GM18873 (cell line): ENCODE data around the gene ISCA2.

ENCODE experiments used
- ATAC-seq: cut with Tn5 transposase; IDR thresholded peaks from one replicate; pipeline ENCODE4 v1.9.1; 2021; ENCODE audit warnings: mild to moderate bottlenecking, moderate library complexity, moderate number of reproducible peaks; ENCODE audit not compliant: unreplicated experiment, low FRiP score

ISCA2 gene

DNA sequence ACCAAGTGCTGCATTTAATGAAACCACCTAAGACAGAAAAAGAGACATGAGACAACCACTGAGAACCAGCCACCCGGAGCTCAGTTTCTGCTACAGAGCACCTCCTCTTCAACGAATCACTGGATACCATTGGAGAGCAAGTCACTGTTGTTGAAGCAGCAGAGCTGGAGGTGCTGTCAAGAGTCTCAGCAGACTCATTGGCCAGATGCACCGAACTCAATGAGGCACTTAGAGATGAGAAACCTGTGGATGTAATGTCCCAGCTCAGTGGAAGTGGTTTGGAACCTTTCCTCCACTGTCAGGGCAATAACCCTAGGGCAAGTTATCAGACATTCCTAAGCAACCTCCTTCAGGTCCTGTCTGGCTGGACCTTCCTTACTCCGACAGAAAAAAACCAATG lies 13.5 kb upstream of the ISCA2 start:
- ATAC-seq, result no peak

DNA sequence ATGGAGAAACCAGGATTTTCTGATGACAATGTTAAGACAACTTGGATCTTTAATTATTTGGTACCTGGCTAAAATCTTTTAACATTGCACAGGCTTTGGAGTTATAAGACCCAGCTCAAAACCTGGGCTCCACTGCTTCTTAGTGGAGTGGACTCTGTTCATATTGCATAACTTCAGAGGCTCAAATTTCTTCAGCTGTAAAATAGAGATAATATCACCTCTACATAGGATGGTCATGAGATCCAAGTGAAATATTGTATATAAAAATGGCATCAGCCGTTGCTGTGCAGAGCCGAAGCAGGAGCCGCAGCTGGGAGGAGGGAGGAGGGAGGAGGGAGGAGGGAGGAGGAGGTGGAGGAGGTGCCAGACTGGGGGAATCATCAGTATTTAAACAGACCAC lies 11.0 kb upstream of the ISCA2 start:
- no peak for ATAC-seq

DNA sequence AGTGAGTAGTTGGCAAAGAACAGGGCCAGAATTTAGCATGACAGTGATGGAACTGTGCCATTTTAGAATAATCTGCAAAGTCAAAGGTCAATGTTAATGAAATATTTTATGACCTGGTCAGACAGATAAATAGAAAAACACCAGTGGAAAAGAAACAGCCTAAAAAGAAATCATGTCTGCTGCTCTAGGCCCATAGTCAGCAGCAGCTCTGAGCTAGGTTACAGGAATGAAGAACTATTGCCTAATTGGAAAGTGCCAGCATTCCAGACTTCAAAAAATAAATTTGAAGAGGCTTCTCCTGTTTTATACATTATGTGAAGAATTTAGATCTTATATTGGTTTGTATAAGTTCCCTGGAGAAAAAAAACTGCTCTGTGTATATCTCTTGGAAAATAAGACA lies 10.2 kb upstream of the ISCA2 start:
- ATAC-seq, result no peak

DNA sequence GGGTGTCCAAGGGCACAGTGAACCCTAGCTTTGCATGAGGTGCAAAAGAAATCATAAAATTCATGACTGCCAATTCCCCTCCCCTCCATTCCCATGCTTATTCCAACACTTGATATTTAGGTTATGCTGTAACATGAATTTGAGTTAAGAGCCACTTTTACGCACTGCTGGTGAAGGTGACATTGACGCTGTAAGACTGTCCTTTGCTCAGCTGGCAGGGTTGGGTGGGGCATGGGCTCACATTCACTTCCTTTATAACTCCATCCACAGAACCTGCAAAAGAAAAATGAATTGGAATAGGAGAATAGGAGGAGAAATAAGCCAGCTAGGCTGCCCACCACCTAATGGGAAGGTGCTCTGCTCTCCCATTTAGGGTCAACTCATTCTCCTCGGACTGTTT lies 7.4 kb upstream of the ISCA2 start:
- no peak for ATAC-seq

DNA sequence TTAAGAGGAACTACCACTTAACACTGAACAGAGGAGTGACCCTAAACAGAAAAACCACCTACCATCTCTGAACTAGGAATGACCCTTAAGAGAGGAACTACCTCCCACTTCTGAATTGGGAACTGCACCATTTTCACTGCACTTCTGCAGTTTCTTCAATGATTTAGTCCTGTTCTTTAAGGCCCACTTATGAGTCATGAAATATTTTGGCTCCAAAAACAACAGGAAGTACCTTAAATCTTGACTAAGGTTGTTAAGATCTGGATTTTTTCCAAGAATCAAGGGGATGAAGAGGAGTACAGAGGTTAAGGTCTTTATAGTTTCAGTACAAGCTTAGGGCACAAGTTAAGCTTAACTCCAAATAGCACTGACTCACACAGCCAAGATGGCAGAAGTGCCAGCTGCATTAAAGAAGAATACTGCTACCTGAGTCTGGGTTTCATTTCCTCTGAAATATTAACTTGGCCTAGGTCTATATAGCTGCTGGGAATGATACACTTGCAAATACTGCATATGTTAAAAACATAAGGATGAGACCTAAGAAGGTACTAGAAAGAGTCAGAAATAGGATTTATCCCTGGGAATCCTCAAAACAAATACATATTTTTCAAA lies 4.7 kb upstream of the ISCA2 start:
- ATAC-seq, result no peak

DNA sequence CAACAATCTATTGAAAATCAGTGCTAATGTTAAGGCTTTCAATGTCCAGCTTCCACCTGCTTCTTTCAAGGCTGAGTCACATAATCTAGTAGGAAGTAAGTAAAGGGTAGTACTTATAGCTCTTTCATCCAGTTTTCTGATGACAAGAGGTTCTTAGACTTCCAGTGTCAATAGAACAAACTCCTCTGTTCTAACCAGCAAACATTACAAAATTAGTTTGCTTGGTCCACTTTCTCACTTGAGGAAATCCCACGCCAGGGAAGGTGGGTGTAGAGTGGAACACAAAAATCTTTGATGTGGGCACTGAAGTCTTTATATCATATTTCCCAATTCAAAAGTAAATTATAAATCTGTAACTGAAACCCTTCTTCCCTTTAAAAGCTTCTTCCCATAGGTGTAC lies 3.1 kb upstream of the ISCA2 start:
- no peak for ATAC-seq

DNA sequence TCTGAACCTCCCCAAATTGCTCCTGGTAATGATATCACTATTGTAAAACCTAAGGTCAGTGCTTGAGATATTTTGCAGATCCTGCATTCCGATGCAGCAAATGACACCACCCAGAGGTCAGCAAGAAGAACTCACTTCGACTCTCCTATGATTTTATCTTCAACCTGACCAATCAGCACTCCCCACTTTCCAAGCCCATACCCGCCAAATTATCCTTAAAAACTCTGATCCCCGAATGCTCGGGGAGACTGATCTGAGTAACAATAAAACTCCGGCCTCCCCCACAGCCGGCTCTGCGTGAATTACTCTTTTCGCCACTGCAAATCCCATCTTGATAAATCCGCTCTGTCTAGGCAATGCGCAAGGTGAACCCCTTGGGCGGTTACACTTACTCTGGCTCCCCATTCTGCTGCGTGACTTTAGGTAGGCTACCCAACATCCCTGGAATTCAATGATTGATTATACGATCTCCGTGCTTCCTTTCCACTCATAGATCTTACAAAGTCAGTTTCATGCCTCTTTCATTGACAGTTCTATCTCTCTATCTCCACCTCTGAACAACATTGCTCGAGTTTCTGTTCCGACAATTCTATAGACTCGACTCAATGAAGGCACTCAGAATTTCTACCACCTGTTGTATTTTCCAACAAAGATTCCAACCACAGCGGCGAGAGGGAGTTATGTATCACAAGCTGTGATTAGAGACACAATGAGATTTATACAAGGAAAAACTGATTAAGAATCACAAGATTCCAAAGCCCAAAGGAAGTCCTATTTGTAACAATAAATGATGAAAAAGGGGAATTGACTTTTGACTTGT lies 1.4 kb upstream of the ISCA2 start:
- no peak for ATAC-seq

DNA sequence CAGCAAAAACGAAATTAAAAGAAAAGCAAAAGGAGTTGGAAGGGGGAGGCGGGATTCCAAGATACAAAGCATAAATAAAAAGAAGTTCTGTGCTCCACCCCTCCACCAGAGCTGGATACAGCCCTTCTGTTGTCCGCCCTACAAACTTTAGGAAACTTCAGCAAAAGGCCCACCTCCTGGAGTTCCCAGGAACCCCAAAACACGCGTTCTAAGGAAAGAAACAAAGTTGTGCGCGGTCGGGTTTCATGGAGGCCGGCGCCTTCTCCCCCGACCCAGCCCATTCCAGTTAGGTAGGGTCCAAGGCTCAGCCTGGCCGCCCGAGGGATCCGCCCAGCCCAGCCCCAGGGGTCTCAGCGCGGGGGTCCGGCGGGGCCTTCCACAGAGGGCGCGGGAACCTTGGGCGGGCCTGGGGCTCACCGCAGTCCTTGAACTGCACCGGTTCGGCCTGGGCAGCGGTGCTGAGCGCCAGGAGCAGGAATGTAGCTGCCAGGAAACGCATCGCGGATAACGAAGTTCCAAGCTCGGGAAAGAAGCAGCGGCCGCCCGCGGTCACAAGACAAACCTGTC lies 706 bp upstream of the ISCA2 start, which contains the start of gene NPC2:
TSS of gene NPC2 (minus strand) at position 530 of the 567 bp plus-strand sequence. CDS start at position 499, 31 bp downstream.
- ATAC-seq, result no peak

DNA sequence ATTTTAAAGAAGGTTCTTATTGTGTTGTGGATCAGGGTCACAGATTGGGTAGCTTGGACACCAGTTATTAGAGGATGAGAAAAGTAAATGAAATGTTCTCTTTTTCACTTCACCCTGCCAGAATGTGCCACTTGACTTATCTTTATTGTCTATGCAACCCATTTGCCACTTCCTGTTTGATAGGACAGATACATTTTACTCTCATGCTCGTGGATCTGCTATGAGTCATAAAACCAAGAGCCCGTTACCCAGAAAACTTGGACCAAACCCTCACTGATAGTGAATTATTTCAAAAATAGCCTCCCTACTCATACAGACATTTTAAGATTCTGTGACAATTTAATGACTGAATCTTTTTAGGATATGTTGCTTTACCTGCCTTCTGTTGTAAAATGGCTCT lies 1.8 kb downstream of the ISCA2 start:
- ATAC-seq, result no peak

DNA sequence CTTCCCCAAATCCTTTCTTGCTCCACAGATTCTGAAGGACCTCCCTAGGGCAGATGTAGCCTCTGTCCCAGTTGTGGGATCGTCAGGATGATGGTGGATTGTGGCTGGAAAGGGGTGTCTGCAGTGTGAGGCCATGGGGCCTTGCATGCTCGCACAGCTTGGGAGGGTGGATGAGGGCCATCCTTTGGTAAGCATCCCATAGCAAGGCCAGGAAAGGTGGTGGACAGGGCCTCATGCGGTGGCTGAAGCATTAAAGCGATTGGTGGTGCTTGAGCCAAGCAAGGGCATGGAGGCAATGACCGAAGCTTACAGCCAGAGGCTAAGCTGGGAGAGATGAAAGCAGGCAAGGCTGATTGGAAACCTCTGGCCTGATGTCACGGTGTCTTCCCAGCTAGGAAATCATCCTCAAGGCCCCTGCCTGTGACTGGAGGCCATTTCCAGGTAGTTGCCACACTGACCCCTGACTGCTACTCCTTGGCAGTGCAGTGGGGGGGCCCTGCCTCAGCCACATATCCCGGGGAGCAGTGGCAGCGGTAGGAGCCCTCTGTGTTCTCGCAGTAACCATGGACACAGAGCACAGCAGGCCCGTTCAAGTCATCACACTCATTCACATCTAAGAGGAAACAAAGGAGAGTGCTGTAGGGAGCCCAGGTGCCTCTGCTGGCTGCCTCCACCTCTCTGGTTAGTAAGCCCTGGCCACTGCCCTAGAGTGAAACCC lies 7.0 kb downstream of the ISCA2 start:
- ATAC-seq, result no peak

DNA sequence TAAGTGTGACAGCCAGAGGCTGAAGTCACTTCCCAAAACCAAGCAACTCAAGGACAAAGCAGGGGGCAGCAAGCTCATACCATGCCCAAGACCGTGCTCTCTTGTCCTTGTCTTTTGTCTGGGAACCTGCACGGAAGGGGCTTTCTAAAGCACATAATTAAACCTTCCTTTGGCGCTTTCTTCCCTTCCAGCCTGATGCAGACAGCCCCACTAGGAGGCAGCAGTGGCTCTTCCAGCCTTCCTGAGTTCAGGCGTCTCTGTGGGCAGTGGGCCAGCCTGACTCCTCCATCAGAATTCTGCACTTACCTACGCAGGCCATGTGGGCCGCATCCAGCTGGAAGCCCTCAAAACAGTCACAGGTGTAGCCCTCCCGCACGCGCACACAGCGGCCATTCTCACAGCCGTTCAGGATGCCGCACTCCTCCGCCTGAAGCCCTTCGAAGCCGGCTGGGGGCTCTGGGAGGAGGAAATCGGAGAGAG lies 7.6 kb downstream of the ISCA2 start:
- ATAC-seq, result no peak

DNA sequence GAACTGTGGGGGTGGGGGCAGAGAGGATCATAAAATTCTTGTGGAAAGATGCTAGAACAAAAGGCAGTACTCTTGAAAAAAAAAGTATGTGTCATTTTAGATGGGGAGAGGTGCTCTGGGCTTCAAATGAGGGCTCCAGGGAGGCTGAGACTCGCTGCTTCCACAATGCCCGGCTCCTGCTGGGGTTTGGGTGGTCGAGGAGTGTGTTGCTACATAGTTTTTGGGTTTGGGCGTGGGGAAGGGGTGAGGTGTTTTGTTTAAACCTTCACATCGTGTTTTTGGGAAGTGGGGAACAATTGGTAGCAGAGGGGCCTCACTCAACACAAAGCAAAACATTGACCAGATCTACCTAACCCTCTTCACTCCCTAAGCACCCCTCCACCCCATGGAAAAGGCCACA lies 8.1 kb downstream of the ISCA2 start:
- ATAC-seq, result no peak

DNA sequence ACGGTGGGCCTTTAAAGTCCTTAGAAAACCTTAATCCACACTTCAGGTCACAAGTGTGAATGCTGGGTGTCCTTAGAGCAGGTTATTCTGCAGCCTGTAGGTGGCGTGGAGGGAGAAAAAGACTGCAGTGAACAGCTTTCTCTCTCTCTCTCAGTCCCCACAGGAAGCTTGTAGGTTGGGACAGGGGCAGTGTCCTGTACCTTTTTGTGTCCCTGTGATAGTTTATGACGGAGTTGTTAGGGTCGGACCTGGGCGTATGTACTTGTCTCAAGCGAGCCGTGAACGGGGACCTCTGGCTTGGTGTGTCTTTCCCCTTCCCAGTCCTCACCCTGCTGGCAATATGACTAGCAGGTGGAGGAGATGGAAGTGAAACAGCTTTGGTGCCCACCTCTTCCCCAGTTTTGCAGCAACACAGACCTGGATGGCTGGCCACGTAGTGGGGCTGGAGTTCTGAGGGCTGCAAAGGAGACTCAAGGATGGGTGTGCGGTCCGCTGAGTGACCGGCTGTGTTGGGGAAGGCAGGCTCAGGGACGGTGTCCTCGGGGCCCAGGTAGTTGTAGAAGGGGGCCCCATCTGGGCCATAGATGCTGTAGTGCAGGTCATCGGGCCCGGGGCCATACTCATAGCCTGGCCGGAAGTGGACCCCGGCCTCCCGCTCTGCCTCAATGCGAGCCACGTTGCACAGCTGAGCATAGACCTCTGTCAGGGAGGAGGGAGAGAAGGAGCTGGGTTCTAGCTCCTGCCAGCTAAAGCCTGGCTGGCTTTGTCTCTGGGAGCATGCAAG lies 8.9 kb downstream of the ISCA2 start:
- ATAC-seq, result no peak

DNA sequence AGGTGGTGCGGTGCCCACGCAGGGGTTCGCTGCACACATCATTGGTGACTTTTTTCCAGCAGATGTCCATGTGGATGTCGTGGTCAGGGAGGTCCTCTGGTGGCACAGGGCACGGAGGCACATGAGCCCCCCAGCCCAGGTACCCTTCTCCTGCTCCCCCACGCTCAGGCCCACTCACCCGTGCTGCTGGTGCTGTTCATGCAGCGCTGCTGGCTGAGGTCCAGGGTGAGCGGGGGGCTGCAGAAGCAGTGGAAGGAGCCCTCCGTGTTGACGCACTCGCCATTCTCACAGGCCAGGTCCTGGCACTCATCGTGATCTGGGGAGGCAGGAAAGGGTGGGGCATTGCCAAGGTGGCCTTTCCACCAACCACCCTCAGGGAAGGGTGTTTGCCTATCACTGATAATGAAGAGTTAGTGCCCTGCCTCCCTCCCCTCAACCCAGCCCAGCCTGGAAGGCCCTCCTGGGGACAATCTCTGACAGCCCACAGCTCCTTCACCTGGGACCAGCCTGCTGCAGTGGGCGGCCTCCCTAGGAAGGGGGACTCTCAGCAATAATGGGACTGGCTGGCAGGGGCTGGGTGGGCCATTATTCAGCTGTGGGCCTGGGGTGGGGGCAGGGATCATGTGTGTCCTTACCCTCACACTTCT lies 9.8 kb downstream of the ISCA2 start:
- no peak for ATAC-seq

DNA sequence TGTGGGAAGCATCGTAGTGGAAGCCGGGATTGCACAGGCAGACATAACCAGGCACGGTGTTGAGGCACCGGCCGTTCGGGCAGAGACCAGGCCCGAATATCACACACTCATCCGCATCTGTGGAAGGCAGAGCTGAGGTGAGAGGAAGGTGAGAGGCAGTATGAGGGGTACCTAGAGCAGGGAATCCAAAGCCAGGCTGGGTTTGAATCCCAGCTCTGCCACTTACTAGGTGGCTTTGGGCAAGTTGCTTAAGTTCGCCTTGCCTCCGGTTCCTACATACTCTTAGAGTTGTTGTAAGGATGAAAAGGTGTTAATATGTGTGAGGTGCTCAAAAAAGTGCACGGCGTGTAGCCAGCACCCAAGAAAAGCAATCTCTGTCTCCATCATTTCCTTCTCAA lies 10.4 kb downstream of the ISCA2 start:
- no peak for ATAC-seq

DNA sequence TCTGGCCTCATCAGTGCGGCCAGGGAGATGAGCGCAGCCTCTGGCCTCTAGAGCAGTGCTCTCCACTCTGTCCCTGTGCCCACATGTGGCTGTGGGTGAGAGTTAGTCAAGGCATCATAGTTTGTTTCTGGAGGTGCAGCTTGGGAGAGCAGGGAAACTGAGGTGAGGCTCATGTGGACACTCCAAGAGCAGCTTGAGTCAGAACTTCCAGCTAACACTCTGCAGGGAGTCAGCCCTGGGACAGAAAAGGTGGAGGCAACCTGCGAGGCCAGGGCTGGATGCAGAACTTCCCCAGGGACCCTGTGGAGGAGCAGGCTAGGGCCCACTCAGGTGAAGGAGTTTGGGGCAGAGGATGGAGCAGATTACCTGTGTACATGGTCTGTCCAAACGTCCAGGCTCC lies 10.8 kb downstream of the ISCA2 start:
- no peak for ATAC-seq

DNA sequence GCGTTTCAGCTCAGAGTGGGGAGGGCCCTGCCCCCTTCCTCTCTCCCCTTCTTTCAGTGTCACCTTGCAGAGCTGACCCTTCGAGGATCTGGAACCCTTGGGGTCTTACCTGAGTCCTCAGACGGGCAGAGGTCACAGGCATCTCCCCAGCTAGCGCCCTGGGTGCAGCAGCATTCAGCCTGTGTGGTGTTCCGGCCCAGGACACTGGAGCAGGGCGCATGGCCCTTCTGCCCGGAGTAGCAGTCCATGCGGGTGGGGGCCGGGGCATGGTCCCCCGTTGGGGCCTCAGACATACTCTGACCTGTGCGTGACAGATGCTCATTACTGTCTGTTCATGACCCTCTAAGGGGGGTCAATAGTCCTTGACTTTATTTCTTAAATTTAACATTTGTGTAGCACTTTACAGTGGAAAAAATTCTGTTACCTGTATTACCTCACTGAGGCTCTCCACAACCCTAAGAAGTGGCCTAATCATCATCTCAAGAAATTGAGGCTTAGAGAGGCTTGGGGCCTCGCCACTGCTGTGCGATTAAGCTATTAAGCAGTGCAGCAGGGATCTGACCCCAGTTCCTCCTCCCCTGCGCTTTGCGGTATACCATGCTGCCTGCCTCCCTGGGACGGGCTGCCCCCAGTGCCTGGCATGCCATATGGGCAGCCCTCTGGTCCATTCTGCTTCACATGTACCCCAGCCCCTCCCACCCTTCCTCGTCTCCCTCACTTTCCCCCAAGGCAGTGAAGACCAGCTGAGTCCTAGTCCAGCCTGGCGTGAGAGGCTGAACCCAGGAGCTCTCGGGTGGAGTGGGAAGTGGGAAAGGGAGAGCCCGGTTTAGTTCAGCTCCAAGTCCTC lies 11.5 kb downstream of the ISCA2 start:
- no peak for ATAC-seq

DNA sequence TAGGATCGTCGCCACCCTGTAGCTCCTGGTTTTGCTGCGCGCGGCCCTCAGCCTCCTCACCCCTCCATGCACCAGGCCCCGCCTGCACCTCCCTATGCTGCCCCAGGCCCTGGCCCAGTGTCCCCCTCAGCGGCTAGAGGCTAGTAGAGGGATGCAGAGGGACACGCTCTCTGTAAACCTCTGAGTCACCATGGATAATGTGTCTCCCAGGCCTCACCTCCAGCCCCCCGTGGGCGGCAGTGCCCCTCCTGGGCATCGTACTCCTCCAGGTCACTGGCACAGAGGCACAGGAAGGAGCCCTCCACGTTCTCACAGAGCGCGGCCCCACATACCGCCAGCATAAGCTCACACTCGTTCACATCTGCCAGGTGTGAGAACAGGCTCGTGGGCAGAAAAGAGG lies 12.3 kb downstream of the ISCA2 start:
- no peak for ATAC-seq

DNA sequence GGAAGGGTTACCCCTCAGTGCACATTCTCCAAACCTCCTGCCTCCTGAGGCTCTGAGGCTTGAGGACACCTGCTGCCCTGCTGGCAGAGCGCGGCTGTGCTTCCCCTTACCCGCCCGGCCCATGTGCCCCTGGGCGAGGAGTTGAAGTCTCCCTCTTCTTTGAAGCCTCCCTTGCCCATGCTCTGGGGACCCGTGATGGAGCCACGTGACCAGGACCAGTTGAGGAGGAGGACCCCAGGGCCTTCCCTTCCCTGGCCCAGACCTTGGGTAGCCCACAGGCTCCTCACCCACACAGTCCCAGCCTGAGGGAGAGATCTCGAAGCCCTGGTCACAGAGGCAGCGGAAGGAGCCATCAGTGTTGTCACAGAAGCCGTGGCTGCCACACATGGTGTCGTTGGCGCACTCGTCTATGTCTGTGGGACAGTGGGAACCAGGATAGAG lies 12.9 kb downstream of the ISCA2 start:
- ATAC-seq, result no peak
